Thymus (tissue), 11 donors: ENCODE data around the gene AGR2. TPM values are rescaled to one million over a fixed set of nuclear protein-coding genes. Genes with fewer than 3 reads are reported as not detected.

Experiments used
- DNase-seq, 9 donors: peaks; one replicate each; pipeline ENCODE4 v3.0.0-alpha.2; 2013; ENCODE audit warnings: low spot score in 9 of 9, low read depth in 6 of 9, missing footprints in 1 of 9
- H3K27ac ChIP-seq, 2 donors: one replicate each; pipeline ENCODE4 v1.5.1; 2013; ENCODE audit warnings: control low read depth in 1 of 2, low read depth in 1 of 2, low read length in 1 of 2, mild to moderate bottlenecking in 1 of 2, moderate library complexity in 1 of 2
- H3K27me3 ChIP-seq, 2 donors: one replicate each; pipeline ENCODE4 v1.5.1; 2013; ENCODE audit warnings: low read length in 1 of 2; ENCODE audit not compliant: control insufficient read depth in 2 of 2, insufficient read depth in 1 of 2
- H3K36me3 ChIP-seq, 2 donors: one replicate each; pipeline ENCODE4 v1.5.1; 2013; ENCODE audit warnings: low read length in 1 of 2, mild to moderate bottlenecking in 1 of 2, moderate library complexity in 1 of 2; ENCODE audit not compliant: control insufficient read depth in 2 of 2, insufficient read depth in 2 of 2
- H3K4me1 ChIP-seq, 2 donors: one replicate each; pipeline ENCODE4 v1.5.1; 2013; ENCODE audit warnings: low read length in 2 of 2; ENCODE audit not compliant: control insufficient read depth in 2 of 2, insufficient read depth in 2 of 2
- H3K4me3 ChIP-seq, 2 donors: one replicate each; pipeline ENCODE4 v1.5.1; 2013; ENCODE audit warnings: low read length in 2 of 2, control low read depth in 1 of 2, mild to moderate bottlenecking in 1 of 2
- H3K9me3 ChIP-seq, 2 donors: one replicate each; pipeline ENCODE4 v1.5.1; 2013; ENCODE audit warnings: low read length in 1 of 2, mild to moderate bottlenecking in 1 of 2; ENCODE audit not compliant: control insufficient read depth in 2 of 2, insufficient read depth in 1 of 2
- WGBS: extraction: QIAGEN DNeasy Blood & Tissue Kit; methylation state at CpG from one replicate; pipeline ENCODE4 v1.1.7; 2013; 5-methylcytosine and 5-hydroxymethylcytosine counted together
- polyA plus RNA-seq: library from polyadenylated mRNA; stranded (reverse); fragments of 200-250 nt; gene quantifications from one replicate; pipeline ENCODE4 v1.2.3, GENCODE V29; 2013
- total RNA-seq: library from RNA; stranded (reverse); fragments of 120-200 nt; gene quantifications from one replicate; pipeline ENCODE4 v1.2.4, GENCODE V29; 2013
- donor health status: healthy.

AGR2 gene
- total and polyA plus RNA-seq, 2 donors = 1.7 to 4.5 TPM

GRCh38 chr7:16786257-16786656, 18.5 kb downstream of the AGR2 start:
- DNase-seq = no peak
- no peak overlapping the region for H3K4me3 ChIP-seq
- no peaks in the 10 kb centered on the region for H3K4me1 ChIP-seq
- no peak overlapping the region for H3K27ac ChIP-seq
- H3K9me3 ChIP-seq = no peaks in the 10 kb centered on the region
- no peaks in the 10 kb centered on the region for H3K36me3 ChIP-seq
- 92% methylated on average over 4 of the region's 4 CpGs for WGBS
- H3K27me3 ChIP-seq = no peaks in the 10 kb centered on the region

- Histone ChIP-seq H3K9me3 (no peaks in the 10 kb centered on the region), H3K36me3 (no peaks in the 10 kb centered on the region), H3K27ac (no peak overlapping the region), H3K4me1 (no peaks in the 10 kb centered on the region), H3K27me3 (no peaks in the 10 kb centered on the region), H3K4me3 (no peak overlapping the region)
- WGBS = 97% methylated on average over 2 of the region's 2 CpGs
- no peak for DNase-seq
Measured at GRCh38 chr7:16785846-16786245, 19.0 kb downstream of the AGR2 start.

- H3K36me3 ChIP-seq = no peaks in the 10 kb centered on the region
- no peaks in the 10 kb centered on the region for H3K27me3 ChIP-seq
- no peaks in the 10 kb centered on the region for H3K4me1 ChIP-seq
- H3K9me3 ChIP-seq = no peaks in the 10 kb centered on the region
- DNase-seq = no peak
- H3K27ac ChIP-seq = no peak overlapping the region
- WGBS = 94% methylated on average over 1 of the region's 1 CpG
- no peak overlapping the region for H3K4me3 ChIP-seq
Measured at GRCh38 chr7:16785321-16785720, 19.5 kb downstream of the AGR2 start.

GRCh38 chr7:16780596-16780995, 24.2 kb downstream of the AGR2 start:
- Histone ChIP-seq H3K27me3 (no peaks in the 10 kb centered on the region), H3K4me1 (no peaks in the 10 kb centered on the region), H3K4me3 (no peak overlapping the region), H3K36me3 (no peaks in the 10 kb centered on the region), H3K27ac (no peak overlapping the region), H3K9me3 (no peaks in the 10 kb centered on the region)
- 95% methylated on average over 1 of the region's 1 CpG for WGBS
- DNase-seq = no peak

- no peaks in the 10 kb centered on the region for H3K9me3 ChIP-seq
- H3K27ac ChIP-seq = no peak overlapping the region
- no peaks in the 10 kb centered on the region for H3K4me1 ChIP-seq
- H3K27me3 ChIP-seq = no peaks in the 10 kb centered on the region
- DNase-seq = no peak
- H3K4me3 ChIP-seq = no peak overlapping the region
- H3K36me3 ChIP-seq = no peaks in the 10 kb centered on the region
- WGBS = 31% methylated on average over 1 of the region's 1 CpG
Measured at GRCh38 chr7:16779051-16779450, 25.7 kb downstream of the AGR2 start.

- no peak overlapping the region for H3K27ac ChIP-seq
- DNase-seq = no peak
- no peaks in the 10 kb centered on the region for H3K27me3 ChIP-seq
- H3K4me1 ChIP-seq = no peaks in the 10 kb centered on the region
- no peaks in the 10 kb centered on the region for H3K9me3 ChIP-seq
- H3K4me3 ChIP-seq = no peak overlapping the region
- H3K36me3 ChIP-seq = no peaks in the 10 kb centered on the region
- 98% methylated on average over 3 of the region's 3 CpGs for WGBS
Measured at GRCh38 chr7:16778476-16778875, 26.3 kb downstream of the AGR2 start.

GRCh38 chr7:16776053-16776452, 28.7 kb downstream of the AGR2 start:
- Histone ChIP-seq H3K4me1 (no peaks in the 10 kb centered on the region), H3K27me3 (no peaks in the 10 kb centered on the region), H3K4me3 (no peak overlapping the region), H3K27ac (no peak overlapping the region), H3K9me3 (no peaks in the 10 kb centered on the region), H3K36me3 (no peaks in the 10 kb centered on the region)
- DNase-seq = no peak
- 97% methylated on average over 7 of the region's 7 CpGs for WGBS

GRCh38 chr7:16774986-16775385, 29.8 kb downstream of the AGR2 start:
- H3K27me3 ChIP-seq = no peaks in the 10 kb centered on the region

GRCh38 chr7:16774294-16774693, 30.5 kb downstream of the AGR2 start:
- no peaks in the 10 kb centered on the region for H3K36me3 ChIP-seq
- no peaks in the 10 kb centered on the region for H3K4me1 ChIP-seq
- no peak for DNase-seq
- no peak overlapping the region for H3K27ac ChIP-seq
- 84% methylated on average over 4 of the region's 4 CpGs for WGBS
- no peaks in the 10 kb centered on the region for H3K27me3 ChIP-seq
- no peak overlapping the region for H3K4me3 ChIP-seq
- no peaks in the 10 kb centered on the region for H3K9me3 ChIP-seq

More at GRCh38 chr7:16774986-16775385, 29.8 kb downstream of the AGR2 start:
- H3K27ac ChIP-seq = no peak overlapping the region
- H3K4me3 ChIP-seq = no peak overlapping the region
- no peaks in the 10 kb centered on the region for H3K4me1 ChIP-seq
- H3K36me3 ChIP-seq = no peaks in the 10 kb centered on the region
- no peak for DNase-seq
- no peaks in the 10 kb centered on the region for H3K9me3 ChIP-seq

- Histone ChIP-seq H3K4me3 (no peak overlapping the region), H3K9me3 (no peaks in the 10 kb centered on the region), H3K27ac (no peak overlapping the region), H3K36me3 (no peaks in the 10 kb centered on the region), H3K27me3 (no peaks in the 10 kb centered on the region), H3K4me1 (no peaks in the 10 kb centered on the region)
- over 99% methylated on average over 2 of the region's 2 CpGs for WGBS
- DNase-seq = no peak
Measured at GRCh38 chr7:16773884-16774283, 30.9 kb downstream of the AGR2 start.
